IMR-90 (cell line): ENCODE data around the gene SSH2. TPM values are rescaled to one million over a fixed set of nuclear protein-coding genes. Genes with fewer than 3 reads are reported as not detected.

Source experiments
- ATAC-seq: fragments of 200-7000 bp; cut with Tn5 transposase; 2 replicates; pipeline ENCODE4 v1.9.1; 2020; ENCODE audit warnings: low read depth, mild to moderate bottlenecking, moderate library complexity
- BruUV-seq: library from RNA; stranded (reverse); fragments of 400-500 nt; replicated peaks from 2 replicates; lab custom pipeline; 2021; lab: Mats Ljungman, UMichigan
- CTCF ChIA-PET: fragments of 300-600 bp; formaldehyde crosslinking; extraction: SDS; loops from one replicate; lab custom pipeline; 2021; ENCODE audit warnings: antibody characterized with exemption; lab: Yijun Ruan, JAX
- POLR2A ChIA-PET: fragments of 300-600 bp; sonication (Branson Sonifier 250); formaldehyde crosslinking; loops from one replicate; lab custom pipeline; 2022; ENCODE audit warnings: antibody characterized with exemption; ENCODE audit not compliant: unreplicated experiment; lab: Charles Lee
- DNase-seq: peaks from one replicate; pipeline ENCODE4 v3.0.0; 2013
- H2AFZ ChIP-seq: replicated peaks from 2 replicates; pipeline ENCODE3; 2013; ENCODE audit warnings: low read length, mild to moderate bottlenecking; ENCODE audit not compliant: poor library complexity
- H2AK5ac ChIP-seq: 2 replicates; pipeline ENCODE4 v1.6.1; 2013; ENCODE audit warnings: low read depth, low read length, inconsistent platforms
- H2AK9ac ChIP-seq: replicated peaks from 2 replicates; pipeline ENCODE3; 2013; ENCODE audit warnings: mild to moderate bottlenecking, low read depth, low read length, moderate library complexity; ENCODE audit not compliant: poor library complexity
- H2BK120ac ChIP-seq: 2 replicates; pipeline ENCODE4 v1.6.1; 2013; ENCODE audit warnings: low read depth, low read length, inconsistent platforms
- H2BK15ac ChIP-seq: 3 replicates; pipeline ENCODE4 v1.6.1; 2013; ENCODE audit warnings: low read depth, low read length, inconsistent platforms
- H2BK20ac ChIP-seq: 2 replicates; pipeline ENCODE4 v1.6.1; 2013; ENCODE audit warnings: low read depth, mild to moderate bottlenecking, inconsistent platforms, low read length, moderate library complexity
- H2BK5ac ChIP-seq: 2 replicates; pipeline ENCODE4 v1.6.1; 2013; ENCODE audit warnings: mild to moderate bottlenecking, low read depth, low read length, inconsistent platforms; ENCODE audit not compliant: poor library complexity, severe bottlenecking
- H3K14ac ChIP-seq: replicated peaks from 2 replicates; pipeline ENCODE4 v1.6.1; 2013; ENCODE audit warnings: low read depth, low read length, inconsistent platforms
- H3K18ac ChIP-seq: 2 replicates; pipeline ENCODE4 v1.6.1; 2013; ENCODE audit warnings: low read depth, low read length, control low read depth
- H3K23ac ChIP-seq: 2 replicates; pipeline ENCODE4 v1.6.1; 2013; ENCODE audit warnings: low read depth, low read length, inconsistent platforms
- H3K27ac ChIP-seq: 2 replicates; pipeline ENCODE4 v1.5.1; 2013; ENCODE audit warnings: mild to moderate bottlenecking, control low read depth, low read length; ENCODE audit not compliant: insufficient read depth
- H3K27me3 ChIP-seq: 2 replicates; pipeline ENCODE4 v1.6.1; 2013; ENCODE audit warnings: low read length; ENCODE audit not compliant: control insufficient read depth, insufficient read depth
- H3K36me3 ChIP-seq: 2 replicates; pipeline ENCODE4 v1.6.1; 2013; ENCODE audit warnings: low read length, mixed read lengths; ENCODE audit not compliant: control insufficient read depth, insufficient read depth
- H3K4ac ChIP-seq: 2 replicates; pipeline ENCODE4 v1.6.1; 2013; ENCODE audit warnings: low read depth, low read length, inconsistent platforms
- H3K4me1 ChIP-seq: 2 replicates; pipeline ENCODE4 v1.6.1; 2013; ENCODE audit warnings: low read length, mixed read lengths; ENCODE audit not compliant: control insufficient read depth, insufficient read depth
- H3K4me2 ChIP-seq: 2 replicates; pipeline ENCODE4 v1.6.1; 2013; ENCODE audit warnings: low read depth, mild to moderate bottlenecking, control low read depth, low read length, moderate library complexity
- H3K4me3 ChIP-seq: 2 replicates; pipeline ENCODE4 v1.5.1; 2013; ENCODE audit warnings: low read depth, mild to moderate bottlenecking, control low read depth, low read length, moderate library complexity; ENCODE audit not compliant: insufficient read depth
- H3K56ac ChIP-seq: 2 replicates; pipeline ENCODE4 v1.6.1; 2013; ENCODE audit warnings: low read length, inconsistent platforms; ENCODE audit not compliant: insufficient read depth; ENCODE audit errors: extremely low read depth
- H3K79me1 ChIP-seq, 2 experiments: 2 replicates each; pipeline ENCODE4 v1.6.1; 2013; ENCODE audit warnings: low read length in 2 of 2, inconsistent platforms in 1 of 2, low read depth in 1 of 2
- H3K9ac ChIP-seq: 2 replicates; pipeline ENCODE4 v1.6.1; 2013; ENCODE audit warnings: low read depth, low read length, control low read depth
- H3K9me1 ChIP-seq: 2 replicates; pipeline ENCODE4 v1.6.1; 2013; ENCODE audit warnings: low read length, inconsistent platforms; ENCODE audit not compliant: insufficient read depth
- H3K9me3 ChIP-seq: 2 replicates; pipeline ENCODE4 v1.6.1; 2013; ENCODE audit warnings: low read length; ENCODE audit not compliant: control insufficient read depth, insufficient read depth
- H4K20me1 ChIP-seq: 2 replicates; pipeline ENCODE4 v1.6.1; 2013; ENCODE audit warnings: low read length, inconsistent platforms; ENCODE audit not compliant: insufficient read depth
- H4K5ac ChIP-seq: 2 replicates; pipeline ENCODE4 v1.6.1; 2013; ENCODE audit warnings: mild to moderate bottlenecking, low read depth, low read length, control low read depth
- H4K8ac ChIP-seq, 2 experiments: 2 replicates each; pipeline ENCODE4 v1.6.1; 2013; ENCODE audit warnings: low read depth in 2 of 2, low read length in 2 of 2, control low read depth in 1 of 2, inconsistent platforms in 1 of 2
- H4K91ac ChIP-seq: 2 replicates; pipeline ENCODE4 v1.6.1; 2013; ENCODE audit warnings: low read depth, low read length, inconsistent platforms; ENCODE audit not compliant: insufficient read depth
- FOS ChIP-seq: fragments of 150-350 bp; IDR thresholded peaks from 2 replicates; pipeline ENCODE4 v1.6.1; 2016; ENCODE audit warnings: low read depth, low read length
- MAFK ChIP-seq: IDR thresholded peaks from 2 replicates; pipeline ENCODE4 v1.6.1; 2012; ENCODE audit warnings: low read depth, low read length, improper control_type of control experiment
- NFE2L2 ChIP-seq: fragments of 150-350 bp; IDR thresholded peaks from 2 replicates; pipeline ENCODE4 v1.6.1; 2016; ENCODE audit warnings: low read depth, mild to moderate bottlenecking, low read length
- POLR2A ChIP-seq: IDR thresholded peaks from 2 replicates; pipeline ENCODE4 v1.6.1; 2012; ENCODE audit warnings: mild to moderate bottlenecking, low read depth, low read length
- RCOR1 ChIP-seq: IDR thresholded peaks from 2 replicates; pipeline ENCODE4 v1.6.1; 2012; ENCODE audit warnings: mild to moderate bottlenecking, low read length, improper control_type of control experiment; ENCODE audit not compliant: insufficient replicate concordance
- WGBS, 2 experiments: methylation state at CpG; one replicate each; pipeline versions ENCODE4 v1.1.5 to v1.1.7; 2013; ENCODE audit warnings: missing lambda C conversion rate in 2 of 2; ENCODE audit not compliant: insufficient read length in 1 of 2; ENCODE audit errors: extremely low coverage in 2 of 2; 5-methylcytosine and 5-hydroxymethylcytosine counted together
- dilution Hi-C: fragments of 300-500 bp; cut with HindIII; formaldehyde crosslinking; loops from one replicate; pipeline ENCODE4 v1.14.3; 2018; ENCODE audit warnings: low sequenced_read_pairs; ENCODE audit not compliant: unreplicated experiment
- in situ Hi-C: fragments of 300-500 bp; cut with MboI; formaldehyde crosslinking; loops from 3 replicates; pipeline ENCODE4 v1.14.3; 2019; ENCODE audit warnings: low sequenced_read_pairs, inconsistent platforms, mixed read lengths
- intact Hi-C: fragments of 100-400 bp; cut with micrococcal nuclease; formaldehyde crosslinking; loops from 2 replicates; pipeline ENCODE4 v1.10.0; 2022
- polyA plus RNA-seq, 3 experiments: library from polyadenylated mRNA; depleted of rRNA; stranded (reverse); fragments of >200 nt; gene quantifications; 2 replicates each; pipeline ENCODE4 v1.2.3, GENCODE V29; 2012; ENCODE audit warnings: low replicate concordance in 1 of 3
- total RNA-seq: library from RNA; depleted of rRNA; stranded (reverse); fragments of >200 nt; gene quantifications from 2 replicates; pipeline ENCODE4 v1.2.3, GENCODE V29; 2012

SSH2 gene
- total and polyA plus RNA-seq, 2 of the 4 experiments (the other 2 are of a cell fraction), result 9.3 TPM

- H4K91ac ChIP-seq, result no peak overlapping the region
- peaks cover 16 to 51% of the 10 kb centered on the region in 2 experiments; a peak in 3 of 4 replicates for H3K79me1 ChIP-seq
- in situ Hi-C loops, result no loop called here
- dilution Hi-C loops, result no loop called here
- H4K20me1 ChIP-seq, result peaks cover 53% of the 10 kb centered on the region
- peak overlapping the region; percentile 90 for H2AK5ac ChIP-seq
- H3K14ac ChIP-seq, result no peak overlapping the region
- peak overlapping the region; percentile 81; the same call in 1 of the 2 replicates for H4K5ac ChIP-seq
- peak overlapping the region; percentile 93 for H2AK9ac ChIP-seq
- no peak overlapping the region for H2BK20ac ChIP-seq
- H4K8ac ChIP-seq, result peak overlapping the region; percentile 95 to 97
- H3K56ac ChIP-seq, result no peak overlapping the region
- CTCF ChIA-PET, result interaction anchor here (0.8 to 2.1 kb wide), 2 partner anchors 17 to 220 kb away, joined by 4 to 7 read pairs; no protein-coding TSS in a partner anchor
- ATAC-seq (no peak), DNase-seq (peak; percentile 58)
- H2AFZ ChIP-seq, result peak overlapping the region; percentile 97
- no peak overlapping the region; the same call in 2 of the 3 replicates for H2BK15ac ChIP-seq
- no peak overlapping the region for H3K4me3 ChIP-seq
- peak overlapping the region; percentile 27; the same call in 1 of the 2 replicates for H3K27ac ChIP-seq
- WGBS, 2 experiments, result 3% methylated on average over 6 of the region's 30 CpGs; no CpG with 5 or more reads in 1 of the 2 experiments
- no peak overlapping the region for H2BK5ac ChIP-seq
- no peak overlapping the region for H3K9ac ChIP-seq
- peak overlapping the region; percentile 86 for H3K4me2 ChIP-seq
- POLR2A ChIA-PET, result interaction anchor here (0.5 kb wide), 1 partner anchor 18 kb away, joined by 3 read pairs; no protein-coding TSS in a partner anchor
- no peak overlapping the region for H3K23ac ChIP-seq
- intact Hi-C loops, result loop anchor here (1.0 kb wide), 1 partner anchor 220 kb away; no protein-coding TSS in a partner anchor
- no peak overlapping the region for H3K18ac ChIP-seq
- peaks cover 40% of the 10 kb centered on the region for H3K4me1 ChIP-seq
- H3K9me1 ChIP-seq, result peaks cover 13% of the 10 kb centered on the region
- TF ChIP-seq FOS (no peak), RCOR1 (no peak), MAFK (no peak), NFE2L2 (no peak), POLR2A (no peak)
- H3K9me3 ChIP-seq, result no peaks in the 10 kb centered on the region
- peak overlapping the region; percentile 42 for H3K4ac ChIP-seq
- peak overlapping the region; percentile 55 for H2BK120ac ChIP-seq
- no TSS peak for BruUV-seq
- H3K27me3 ChIP-seq, result peaks cover 2% of the 10 kb centered on the region; the same call in 1 of the 2 replicates
- no peaks in the 10 kb centered on the region for H3K36me3 ChIP-seq
These were observed 339.4 kb downstream of the SSH2 start for GRCh38 chr17:29590411-29591145.
